Colon (tissue), 2 donors: ENCODE results near the gene LIPH.

Experiments
- FAIRE-seq: peaks from 2 replicates; lab custom pipeline; 2012; peaks lifted over from hg19 to GRCh38; lab: Jason Lieb, UNC
- donor health status: control.
- donor health status: control.

Gene LIPH

GRCh38 chr3:185539934-185540333, 12.5 kb downstream of the LIPH start:
- FAIRE-seq, result no peak

DNA sequence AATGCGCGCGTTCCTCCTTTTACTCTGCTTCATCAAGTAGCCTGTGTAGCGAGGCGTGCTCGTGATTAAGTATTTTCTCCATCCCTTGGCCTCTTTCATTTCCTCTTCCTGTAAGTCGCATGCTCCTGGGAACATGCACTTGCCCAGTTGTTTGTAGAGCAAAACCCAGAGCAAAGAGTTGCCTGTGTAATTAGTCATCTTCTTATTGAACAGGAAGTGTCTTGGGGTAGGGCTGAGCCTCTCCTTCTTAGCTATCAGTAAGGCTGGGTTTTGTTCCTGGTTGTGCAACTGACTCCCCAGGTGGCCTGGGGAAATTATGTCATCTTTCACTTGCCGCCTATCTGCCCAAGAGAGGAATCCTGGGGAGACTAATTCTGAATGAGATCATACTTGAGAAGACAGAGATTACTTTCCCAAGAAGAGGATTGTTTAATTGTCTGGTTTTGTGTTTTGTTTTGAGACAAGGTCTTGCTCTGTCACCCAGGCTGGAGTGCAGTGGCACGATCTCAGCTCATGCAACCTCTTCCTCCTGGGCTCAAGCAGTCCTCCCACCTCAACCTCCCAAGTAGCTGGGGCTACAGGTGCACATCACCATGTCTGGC, 14.9 kb downstream of the LIPH start:
- no peak for FAIRE-seq

DNA sequence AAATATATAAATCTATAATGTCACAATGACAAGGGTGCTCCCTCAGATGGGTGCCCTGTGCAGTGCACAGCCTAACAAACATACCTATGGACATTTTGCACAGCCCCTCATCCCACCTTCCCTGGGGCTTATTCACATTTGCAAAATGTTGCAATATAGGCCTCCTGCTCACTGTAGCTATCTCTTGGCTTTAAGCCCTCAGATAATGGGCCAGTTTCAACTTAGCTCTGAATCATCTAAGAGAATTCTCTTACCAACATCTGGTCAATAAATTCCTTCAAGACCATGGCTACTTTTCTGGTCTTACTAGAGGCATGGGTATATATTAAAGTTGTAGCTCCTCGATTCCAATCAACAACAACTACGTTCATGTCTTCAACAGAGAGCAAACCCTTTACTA, 17.9 kb downstream of the LIPH start:
- FAIRE-seq, result no peak

DNA sequence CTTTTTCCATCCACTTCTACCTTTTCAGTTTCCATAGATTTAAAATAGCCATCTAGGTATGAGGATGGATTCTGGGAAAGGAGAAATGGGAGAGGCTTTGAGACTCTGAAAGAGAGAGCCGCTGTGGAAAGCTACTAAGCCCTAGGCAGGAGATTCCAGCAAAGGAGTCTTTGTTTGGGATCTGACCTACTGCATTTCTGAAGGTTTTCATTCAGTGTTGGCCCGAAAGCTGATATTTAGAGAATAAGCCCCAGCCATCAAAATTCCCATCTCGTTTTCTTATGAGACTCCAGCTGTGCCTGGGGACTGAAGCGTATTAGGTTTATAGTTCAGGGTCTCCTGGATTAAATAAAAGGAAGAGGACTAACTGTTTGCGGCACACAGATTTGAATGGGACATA, 19.5 kb downstream of the LIPH start:
- FAIRE-seq, result no peak

DNA sequence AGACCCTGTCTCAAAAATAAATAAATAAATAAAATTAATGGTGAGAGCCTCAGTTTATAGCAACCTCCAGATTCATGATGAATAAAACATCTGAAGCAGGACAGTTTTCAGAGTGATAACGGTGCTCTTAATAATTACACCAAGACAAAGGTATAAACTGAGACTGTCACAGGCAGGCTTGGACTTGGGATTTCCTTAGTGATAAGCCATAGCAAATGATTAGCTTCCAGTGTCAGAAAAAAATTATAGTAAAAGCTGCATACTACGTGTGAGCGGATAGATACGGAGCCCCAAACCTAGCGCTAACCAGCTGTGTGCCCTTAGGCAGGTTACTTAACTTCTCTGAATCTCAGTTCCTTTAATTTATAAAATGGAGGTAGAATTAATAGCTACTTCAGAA, 21.5 kb downstream of the LIPH start:
- FAIRE-seq, result no peak

GRCh38 chr3:185528532-185528931, 23.9 kb downstream of the LIPH start:
- no peak for FAIRE-seq

DNA sequence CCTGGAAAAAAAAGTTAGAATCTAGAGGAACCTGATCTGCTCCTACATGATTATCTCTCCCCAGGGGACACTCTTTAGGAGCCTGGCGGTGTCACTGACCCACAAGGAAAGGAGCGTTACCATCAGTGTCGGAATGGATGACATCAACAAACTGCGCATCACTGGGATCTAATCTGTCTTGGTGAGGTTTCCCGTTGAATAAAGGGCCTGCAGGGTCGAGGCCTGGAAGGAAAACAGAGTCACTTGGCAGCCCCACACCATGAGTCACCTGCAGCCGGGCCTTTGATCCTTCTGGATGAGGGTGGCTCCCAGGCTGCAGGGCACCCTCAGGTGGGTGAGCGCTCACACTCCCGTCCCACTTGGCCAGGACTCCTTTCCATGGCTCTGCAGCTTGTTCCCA, 25.0 kb downstream of the LIPH start:
- FAIRE-seq, result no peak

DNA sequence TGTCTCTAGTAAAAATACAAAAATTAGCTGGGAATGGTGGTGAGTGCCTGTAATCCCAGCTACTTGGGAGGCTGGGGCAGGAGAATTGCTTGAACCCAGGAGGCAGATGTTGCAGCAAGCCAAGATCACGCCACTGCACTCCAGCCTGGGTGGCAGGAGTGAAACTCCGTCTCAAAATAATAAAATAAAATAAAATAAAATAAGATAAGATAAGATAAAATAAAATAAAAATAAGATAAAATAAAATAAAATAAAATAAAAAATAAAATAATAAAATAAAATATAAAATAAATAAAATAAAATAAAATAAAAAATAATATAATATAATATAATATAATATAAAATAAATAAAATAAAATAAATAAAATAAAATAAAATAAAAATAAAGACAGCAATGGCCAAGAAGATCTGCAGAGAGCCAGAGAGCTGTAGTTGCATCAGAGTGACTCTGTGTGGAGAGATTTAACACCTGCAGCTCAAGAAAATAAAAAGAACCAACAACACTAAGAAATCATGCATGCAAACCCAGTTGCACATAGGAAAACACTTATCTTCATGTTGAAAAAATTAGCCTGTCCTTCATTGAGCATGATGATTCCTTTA, 25.9 kb downstream of the LIPH start:
- no peak for FAIRE-seq

- FAIRE-seq, result no peak
These were observed 30.8 kb downstream of the LIPH start for GRCh38 chr3:185521349-185522138.

DNA sequence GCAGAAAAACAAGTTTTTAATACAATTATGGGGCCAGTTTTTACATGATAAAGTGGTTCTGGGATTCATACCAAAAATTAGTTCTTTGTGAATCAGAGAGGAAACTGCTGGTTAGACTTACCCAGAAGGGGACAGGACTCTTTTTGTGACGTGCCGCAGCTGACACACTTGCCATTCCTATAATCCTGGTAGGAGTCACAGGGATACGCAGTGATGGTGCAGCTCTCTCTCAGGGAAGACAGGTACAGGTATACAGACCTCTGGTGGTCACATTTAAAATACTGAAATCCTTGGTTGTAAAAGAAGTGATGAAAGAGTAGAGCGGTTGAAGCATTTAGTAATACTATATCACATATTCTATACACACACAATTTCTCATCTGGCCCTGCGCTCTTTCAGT, 33.4 kb downstream of the LIPH start:
- FAIRE-seq, result no peak

DNA sequence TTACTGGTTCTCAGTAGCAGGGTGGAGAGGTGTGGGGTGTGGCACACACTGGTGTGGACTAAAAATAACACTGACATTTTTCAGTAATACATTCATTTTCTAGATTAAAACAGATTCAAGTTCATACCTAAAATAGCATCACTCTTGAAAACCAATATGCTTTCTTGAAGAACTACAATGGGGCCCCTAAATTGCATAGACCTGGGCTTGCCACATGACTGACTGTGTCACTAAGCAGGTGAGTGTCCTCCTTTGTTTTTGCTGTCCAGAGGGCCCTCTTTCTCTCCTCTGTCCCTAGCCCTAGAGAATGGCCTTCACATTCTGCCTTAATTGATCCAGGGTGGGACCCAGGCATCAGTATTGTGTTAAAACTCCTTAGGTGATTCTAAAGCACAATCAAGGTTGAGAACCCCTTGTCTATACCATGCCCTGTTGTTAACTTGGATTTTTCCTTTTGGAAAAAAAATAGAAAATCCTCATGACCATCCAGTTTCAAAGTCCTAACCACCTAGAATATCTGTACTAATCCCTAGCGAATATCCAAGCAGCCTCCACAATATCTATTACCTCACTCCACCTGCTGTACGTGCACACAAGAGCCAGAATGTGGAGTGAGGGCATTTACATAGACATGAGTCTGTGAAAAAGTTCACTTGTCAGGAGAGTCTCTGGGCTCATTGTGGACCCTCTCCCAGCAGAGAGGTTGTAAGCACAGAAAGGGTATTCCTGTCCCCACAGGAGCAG, 34.8 kb downstream of the LIPH start:
- FAIRE-seq, result no peak

DNA sequence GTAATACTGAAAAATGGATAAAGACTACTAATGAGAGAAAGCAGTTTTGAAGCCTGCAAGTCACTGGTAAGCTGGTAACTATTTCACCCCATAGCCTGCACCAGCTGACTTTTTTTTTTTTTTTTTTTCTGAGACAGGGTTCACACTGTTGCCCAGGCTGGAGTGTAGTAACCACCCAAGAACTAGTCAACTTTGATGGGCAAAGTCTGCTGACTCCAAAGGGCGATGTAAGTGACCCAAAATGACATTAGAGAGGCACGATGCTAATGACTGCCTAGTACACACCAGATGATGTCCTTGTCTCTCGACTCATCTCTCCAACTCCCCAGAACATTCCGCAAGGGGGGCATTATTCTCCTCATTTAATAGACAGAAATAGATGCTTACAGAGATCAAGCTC, 40.7 kb downstream of the LIPH start:
- FAIRE-seq, result no peak

DNA sequence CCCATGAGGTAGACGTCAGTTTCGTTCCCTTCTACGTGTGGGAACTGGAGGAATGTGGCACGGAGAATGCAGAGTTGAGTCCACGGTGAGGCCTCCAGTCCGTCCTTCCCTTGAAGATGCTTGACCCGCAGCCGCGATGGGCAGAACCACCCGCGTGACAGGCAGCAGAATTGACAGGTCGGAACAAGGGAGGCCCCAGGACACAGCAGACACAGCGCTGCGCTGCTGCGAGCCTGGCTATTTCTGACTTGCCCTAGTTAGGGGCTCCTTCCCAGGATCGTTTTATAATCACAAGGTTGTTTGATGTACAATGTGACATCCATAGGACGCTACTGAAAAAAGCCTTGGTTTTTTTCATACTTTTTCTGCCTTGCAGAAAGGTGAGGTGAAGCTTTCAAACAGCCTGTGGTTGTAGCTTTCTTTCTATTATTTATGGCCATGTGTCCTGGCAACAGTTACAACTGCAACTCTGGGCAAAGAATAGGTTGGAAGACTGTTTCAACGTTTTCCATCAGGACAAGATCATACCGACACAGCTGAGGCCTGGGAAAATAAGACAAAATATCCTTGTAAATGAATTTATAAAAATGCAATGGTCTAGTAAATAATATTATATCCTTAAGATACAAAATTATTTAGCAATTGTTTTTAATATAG, 43.9 kb downstream of the LIPH start:
- FAIRE-seq, result no peak

DNA sequence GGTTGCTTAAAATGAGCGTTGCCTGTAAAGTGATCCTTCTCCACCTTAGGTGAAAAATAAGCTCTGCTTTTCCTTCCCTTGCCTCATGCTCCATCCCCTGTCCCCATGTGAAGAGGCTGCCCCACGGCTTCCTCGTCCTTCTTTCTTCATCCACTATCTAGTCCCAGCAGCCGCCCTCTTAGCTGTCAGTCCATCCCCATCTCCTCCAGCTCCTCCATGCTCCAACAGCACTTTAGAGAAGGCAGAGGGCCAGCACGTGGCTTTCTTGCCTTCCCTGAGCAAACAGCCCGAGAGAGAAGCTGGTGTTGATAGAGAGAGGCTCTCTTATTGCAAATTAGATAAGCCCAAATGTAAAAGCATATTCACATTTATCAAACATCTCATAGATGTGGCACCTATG, 44.5 kb downstream of the LIPH start:
- no peak for FAIRE-seq

DNA sequence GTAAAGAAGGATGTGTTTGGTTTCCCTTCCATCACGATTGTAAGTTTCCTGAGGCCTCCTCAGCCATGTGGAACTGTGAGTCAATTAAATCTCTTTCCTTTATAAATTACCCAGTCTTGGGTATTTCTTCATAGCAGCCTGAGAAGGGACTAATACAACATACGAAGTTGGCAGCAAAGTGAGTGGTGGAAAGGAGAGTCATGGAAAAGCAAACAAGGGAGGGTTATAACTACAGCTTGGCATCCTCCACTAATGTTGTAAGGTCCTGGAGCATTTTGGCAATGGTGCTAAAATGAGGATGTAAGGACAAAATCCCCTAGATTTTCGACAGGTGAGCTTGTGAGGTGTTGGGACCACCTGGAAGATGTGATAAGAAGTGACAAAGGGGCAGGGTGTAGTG, 47.8 kb downstream of the LIPH start:
- no peak for FAIRE-seq

- FAIRE-seq, result no peak
These were observed 48.9 kb downstream of the LIPH start for GRCh38 chr3:185503521-185503920.

- FAIRE-seq, result no peak
These were observed 49.4 kb downstream of the LIPH start for GRCh38 chr3:185502987-185503386.

DNA sequence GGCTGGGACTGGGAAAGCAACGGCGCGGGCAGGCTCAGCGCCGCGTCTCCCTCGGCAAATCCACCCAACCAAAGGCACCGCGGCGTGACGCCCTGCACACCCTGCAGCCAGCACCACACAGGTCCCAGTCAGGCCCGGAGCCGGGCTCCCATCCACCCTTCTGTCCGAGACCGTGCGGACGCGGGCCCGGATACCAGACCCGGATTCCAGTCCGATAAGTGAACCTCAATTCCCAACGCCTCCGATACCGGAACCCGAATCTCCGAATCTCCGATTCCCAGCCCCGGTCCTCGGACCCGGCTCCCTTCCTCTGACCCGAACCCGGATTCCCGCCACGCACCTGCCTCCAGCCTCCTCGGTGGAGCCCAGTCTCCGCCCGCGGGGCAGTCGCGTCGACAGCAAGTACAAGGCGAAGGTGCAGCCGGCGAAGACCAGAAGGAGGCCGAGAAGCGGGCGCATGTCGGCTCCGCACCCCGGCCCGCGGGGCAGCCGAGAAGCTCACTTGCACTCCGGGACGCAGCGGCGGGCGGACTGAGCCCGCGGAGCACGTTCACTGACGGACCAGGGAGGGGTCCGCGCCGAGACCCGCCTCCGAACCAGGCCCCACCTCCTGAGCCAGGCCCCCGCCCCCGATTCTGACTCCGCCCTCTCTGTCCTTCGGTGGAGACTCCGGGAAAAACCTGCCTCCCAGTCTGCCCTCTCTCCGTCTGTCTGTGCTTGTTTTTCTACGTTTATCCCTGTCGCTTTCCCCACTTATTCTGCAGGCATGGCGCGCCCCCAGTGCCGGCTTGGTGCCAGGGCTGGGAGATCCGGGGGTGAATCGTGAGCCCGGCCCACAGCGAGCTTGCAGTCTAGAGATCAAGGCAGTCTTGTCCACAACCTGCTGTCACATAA, 53.6 kb downstream of the LIPH start, which contains the start of gene TMEM41A:
TSS of gene TMEM41A (minus strand) at position 533 of the 894 bp plus-strand sequence. CDS start at position 459, 74 bp downstream.
- no peak for FAIRE-seq

DNA sequence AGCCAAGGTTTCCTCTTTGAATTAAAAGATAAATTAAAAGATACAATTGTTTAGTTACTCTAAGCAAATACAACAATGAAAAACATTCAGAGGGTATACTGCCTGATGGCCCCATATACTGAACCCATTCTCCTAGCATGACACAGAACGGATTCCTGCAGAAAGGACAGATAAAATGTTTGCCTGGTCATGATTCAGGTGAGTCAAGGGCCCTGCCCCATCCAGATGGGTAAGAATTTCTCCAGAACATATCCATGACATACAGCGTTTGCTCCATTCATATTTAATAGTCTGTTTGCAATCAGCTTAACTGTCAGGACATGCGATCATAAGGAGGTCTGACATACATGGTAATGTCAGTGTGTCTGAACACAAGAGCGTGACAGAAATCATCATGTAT, 62.1 kb downstream of the LIPH start:
- FAIRE-seq, result no peak

DNA sequence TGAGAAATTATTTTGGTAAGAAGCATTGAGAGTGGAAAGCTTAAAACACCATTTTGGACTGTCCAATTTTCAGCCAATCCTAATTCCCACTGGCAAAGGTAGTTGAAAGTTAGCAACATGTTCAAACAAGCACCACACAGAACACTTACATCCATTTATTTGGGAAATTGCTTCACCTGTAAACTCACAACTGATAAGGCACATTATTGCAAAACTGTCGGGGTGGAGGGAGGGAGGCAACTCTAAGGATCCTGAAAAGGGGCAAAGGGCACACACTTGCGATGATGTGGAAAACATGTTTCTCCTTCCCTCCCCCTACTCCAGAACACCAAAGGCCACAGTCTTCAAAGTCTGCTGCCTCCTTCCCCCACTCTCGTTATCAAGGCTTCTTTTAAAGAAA, 62.9 kb downstream of the LIPH start:
- no peak for FAIRE-seq

- FAIRE-seq, result no peak
These were observed 63.9 kb downstream of the LIPH start for GRCh38 chr3:185488465-185488864.
